Adipose tissue (tissue), 3 donors: ENCODE data around the gene KDM4C. TPM values are rescaled to one million over a fixed set of nuclear protein-coding genes. Genes with fewer than 3 reads are reported as not detected.

Source experiments
- H3K27ac ChIP-seq: one replicate; pipeline ENCODE4 v1.5.1; 2013; ENCODE audit warnings: low read depth, low read length
- WGBS, 3 donors: extraction: QIAGEN DNeasy Blood & Tissue Kit; methylation state at CpG; one replicate each; pipeline ENCODE4 v1.1.7; 2013; 5-methylcytosine and 5-hydroxymethylcytosine counted together
- polyA plus RNA-seq, 3 donors: library from polyadenylated mRNA; stranded (reverse); fragments of 200-250 nt; gene quantifications; one replicate each; pipeline ENCODE4 v1.2.3, GENCODE V29; 2013
- donor health status: healthy with polysubstance abuse.
- donor health status: Bipolar disorder and iron deficiency.
- donor health status: healthy.

KDM4C gene
- polyA plus RNA-seq, 3 donors = 7.2 to 9.6 (median 8.7) TPM

DNA sequence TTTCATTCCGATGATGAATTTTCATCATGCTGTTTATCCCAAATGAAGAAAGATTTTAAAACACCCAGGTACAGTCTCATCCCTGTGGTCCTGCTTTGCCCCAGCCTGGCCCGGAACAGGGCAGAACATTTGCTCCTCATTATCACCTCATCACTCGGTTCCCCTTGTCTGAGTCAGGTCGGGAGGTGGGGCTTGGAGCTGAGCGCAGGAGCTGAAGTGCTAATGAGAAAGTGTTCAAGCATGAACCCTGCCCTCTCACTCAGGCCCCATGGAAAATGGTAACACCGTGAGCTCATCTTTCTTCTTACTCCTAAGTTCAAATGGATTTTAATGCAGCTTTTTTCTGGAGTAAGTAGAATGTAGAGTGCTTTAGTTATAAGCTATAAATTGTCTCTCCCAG lies 466.2 kb downstream of the KDM4C start:
- H3K27ac ChIP-seq = no peak overlapping the region
- WGBS, 3 donors = 38 to 58% (median 58%) methylated on average over 6 of the region's 6 CpGs

Other genes starting within 250 kb of the KDM4C start
- under 1 TPM; 0.07 to 0.45 (median 0.12) TPM for gene GLDC, start 112.2 kb upstream of the KDM4C start, polyA plus RNA-seq